IMR-90 (cell line): ENCODE results near the gene CENPT. TPM values are rescaled to one million over a fixed set of nuclear protein-coding genes. Genes with fewer than 3 reads are reported as not detected.

Experiments used
- ATAC-seq: fragments of 200-7000 bp; cut with Tn5 transposase; 2 replicates; pipeline ENCODE4 v1.9.1; 2020; ENCODE audit warnings: low read depth, mild to moderate bottlenecking, moderate library complexity
- BruUV-seq: library from RNA; stranded (reverse); fragments of 400-500 nt; replicated peaks from 2 replicates; lab custom pipeline; 2021; lab: Mats Ljungman, UMichigan
- CTCF ChIA-PET: fragments of 300-600 bp; formaldehyde crosslinking; extraction: SDS; loops from one replicate; lab custom pipeline; 2021; ENCODE audit warnings: antibody characterized with exemption; lab: Yijun Ruan, JAX
- POLR2A ChIA-PET: fragments of 300-600 bp; sonication (Branson Sonifier 250); formaldehyde crosslinking; loops from one replicate; lab custom pipeline; 2022; ENCODE audit warnings: antibody characterized with exemption; ENCODE audit not compliant: unreplicated experiment; lab: Charles Lee
- DNase-seq: peaks from one replicate; pipeline ENCODE4 v3.0.0; 2013
- H2AFZ ChIP-seq: replicated peaks from 2 replicates; pipeline ENCODE3; 2013; ENCODE audit warnings: low read length, mild to moderate bottlenecking; ENCODE audit not compliant: poor library complexity
- H2AK5ac ChIP-seq: 2 replicates; pipeline ENCODE4 v1.6.1; 2013; ENCODE audit warnings: low read depth, low read length, inconsistent platforms
- H2AK9ac ChIP-seq: replicated peaks from 2 replicates; pipeline ENCODE3; 2013; ENCODE audit warnings: mild to moderate bottlenecking, low read depth, low read length, moderate library complexity; ENCODE audit not compliant: poor library complexity
- H2BK120ac ChIP-seq: 2 replicates; pipeline ENCODE4 v1.6.1; 2013; ENCODE audit warnings: low read depth, low read length, inconsistent platforms
- H2BK15ac ChIP-seq: 3 replicates; pipeline ENCODE4 v1.6.1; 2013; ENCODE audit warnings: low read depth, low read length, inconsistent platforms
- H2BK20ac ChIP-seq: 2 replicates; pipeline ENCODE4 v1.6.1; 2013; ENCODE audit warnings: low read depth, mild to moderate bottlenecking, inconsistent platforms, low read length, moderate library complexity
- H2BK5ac ChIP-seq: 2 replicates; pipeline ENCODE4 v1.6.1; 2013; ENCODE audit warnings: mild to moderate bottlenecking, low read depth, low read length, inconsistent platforms; ENCODE audit not compliant: poor library complexity, severe bottlenecking
- H3K14ac ChIP-seq: replicated peaks from 2 replicates; pipeline ENCODE4 v1.6.1; 2013; ENCODE audit warnings: low read depth, low read length, inconsistent platforms
- H3K18ac ChIP-seq: 2 replicates; pipeline ENCODE4 v1.6.1; 2013; ENCODE audit warnings: low read depth, low read length, control low read depth
- H3K23ac ChIP-seq: 2 replicates; pipeline ENCODE4 v1.6.1; 2013; ENCODE audit warnings: low read depth, low read length, inconsistent platforms
- H3K27ac ChIP-seq: 2 replicates; pipeline ENCODE4 v1.5.1; 2013; ENCODE audit warnings: mild to moderate bottlenecking, control low read depth, low read length; ENCODE audit not compliant: insufficient read depth
- H3K27me3 ChIP-seq: 2 replicates; pipeline ENCODE4 v1.6.1; 2013; ENCODE audit warnings: low read length; ENCODE audit not compliant: control insufficient read depth, insufficient read depth
- H3K36me3 ChIP-seq: 2 replicates; pipeline ENCODE4 v1.6.1; 2013; ENCODE audit warnings: low read length, mixed read lengths; ENCODE audit not compliant: control insufficient read depth, insufficient read depth
- H3K4ac ChIP-seq: 2 replicates; pipeline ENCODE4 v1.6.1; 2013; ENCODE audit warnings: low read depth, low read length, inconsistent platforms
- H3K4me1 ChIP-seq: 2 replicates; pipeline ENCODE4 v1.6.1; 2013; ENCODE audit warnings: low read length, mixed read lengths; ENCODE audit not compliant: control insufficient read depth, insufficient read depth
- H3K4me2 ChIP-seq: 2 replicates; pipeline ENCODE4 v1.6.1; 2013; ENCODE audit warnings: low read depth, mild to moderate bottlenecking, control low read depth, low read length, moderate library complexity
- H3K4me3 ChIP-seq: 2 replicates; pipeline ENCODE4 v1.5.1; 2013; ENCODE audit warnings: low read depth, mild to moderate bottlenecking, control low read depth, low read length, moderate library complexity; ENCODE audit not compliant: insufficient read depth
- H3K56ac ChIP-seq: 2 replicates; pipeline ENCODE4 v1.6.1; 2013; ENCODE audit warnings: low read length, inconsistent platforms; ENCODE audit not compliant: insufficient read depth; ENCODE audit errors: extremely low read depth
- H3K79me1 ChIP-seq, 2 experiments: 2 replicates each; pipeline ENCODE4 v1.6.1; 2013; ENCODE audit warnings: low read length in 2 of 2, inconsistent platforms in 1 of 2, low read depth in 1 of 2
- H3K9ac ChIP-seq: 2 replicates; pipeline ENCODE4 v1.6.1; 2013; ENCODE audit warnings: low read depth, low read length, control low read depth
- H3K9me1 ChIP-seq: 2 replicates; pipeline ENCODE4 v1.6.1; 2013; ENCODE audit warnings: low read length, inconsistent platforms; ENCODE audit not compliant: insufficient read depth
- H3K9me3 ChIP-seq: 2 replicates; pipeline ENCODE4 v1.6.1; 2013; ENCODE audit warnings: low read length; ENCODE audit not compliant: control insufficient read depth, insufficient read depth
- H4K20me1 ChIP-seq: 2 replicates; pipeline ENCODE4 v1.6.1; 2013; ENCODE audit warnings: low read length, inconsistent platforms; ENCODE audit not compliant: insufficient read depth
- H4K5ac ChIP-seq: 2 replicates; pipeline ENCODE4 v1.6.1; 2013; ENCODE audit warnings: mild to moderate bottlenecking, low read depth, low read length, control low read depth
- H4K8ac ChIP-seq, 2 experiments: 2 replicates each; pipeline ENCODE4 v1.6.1; 2013; ENCODE audit warnings: low read depth in 2 of 2, low read length in 2 of 2, control low read depth in 1 of 2, inconsistent platforms in 1 of 2
- H4K91ac ChIP-seq: 2 replicates; pipeline ENCODE4 v1.6.1; 2013; ENCODE audit warnings: low read depth, low read length, inconsistent platforms; ENCODE audit not compliant: insufficient read depth
- CHD1 ChIP-seq: IDR thresholded peaks from 2 replicates; pipeline ENCODE4 v1.6.1; 2012; ENCODE audit warnings: low read depth, low read length, improper control_type of control experiment
- CTCF ChIP-seq: conservative IDR thresholded peaks from 2 replicates; pipeline ENCODE4 v1.5.1; 2012; ENCODE audit warnings: mild to moderate bottlenecking, low read depth, low read length, improper control_type of control experiment
- FOS ChIP-seq: fragments of 150-350 bp; IDR thresholded peaks from 2 replicates; pipeline ENCODE4 v1.6.1; 2016; ENCODE audit warnings: low read depth, low read length
- MAFK ChIP-seq: IDR thresholded peaks from 2 replicates; pipeline ENCODE4 v1.6.1; 2012; ENCODE audit warnings: low read depth, low read length, improper control_type of control experiment
- MAZ ChIP-seq: IDR thresholded peaks from 2 replicates; pipeline ENCODE4 v1.6.1; 2012; ENCODE audit warnings: low read depth, mild to moderate bottlenecking, low read length, improper control_type of control experiment, moderate library complexity, borderline replicate concordance
- MXI1 ChIP-seq: IDR thresholded peaks from 2 replicates; pipeline ENCODE4 v1.6.1; 2012; ENCODE audit warnings: low read depth, mild to moderate bottlenecking, low read length, moderate library complexity, borderline replicate concordance
- POLR2A ChIP-seq: IDR thresholded peaks from 2 replicates; pipeline ENCODE4 v1.6.1; 2012; ENCODE audit warnings: mild to moderate bottlenecking, low read depth, low read length
- RAD21 ChIP-seq: IDR thresholded peaks from 2 replicates; pipeline ENCODE4 v1.6.1; 2012; ENCODE audit warnings: low read length, improper control_type of control experiment
- RCOR1 ChIP-seq: IDR thresholded peaks from 2 replicates; pipeline ENCODE4 v1.6.1; 2012; ENCODE audit warnings: mild to moderate bottlenecking, low read length, improper control_type of control experiment; ENCODE audit not compliant: insufficient replicate concordance
- SMC3 ChIP-seq: fragments of 150-350 bp; IDR thresholded peaks from 2 replicates; pipeline ENCODE4 v1.6.1; 2016; ENCODE audit warnings: low read depth, mild to moderate bottlenecking, antibody characterized with exemption, low read length, moderate library complexity
- WGBS, 2 experiments: methylation state at CpG; one replicate each; pipeline versions ENCODE4 v1.1.5 to v1.1.7; 2013; ENCODE audit warnings: missing lambda C conversion rate in 2 of 2; ENCODE audit not compliant: insufficient read length in 1 of 2; ENCODE audit errors: extremely low coverage in 2 of 2; 5-methylcytosine and 5-hydroxymethylcytosine counted together
- dilution Hi-C: fragments of 300-500 bp; cut with HindIII; formaldehyde crosslinking; loops from one replicate; pipeline ENCODE4 v1.14.3; 2018; ENCODE audit warnings: low sequenced_read_pairs; ENCODE audit not compliant: unreplicated experiment
- in situ Hi-C: fragments of 300-500 bp; cut with MboI; formaldehyde crosslinking; loops from 3 replicates; pipeline ENCODE4 v1.14.3; 2019; ENCODE audit warnings: low sequenced_read_pairs, inconsistent platforms, mixed read lengths
- intact Hi-C: fragments of 100-400 bp; cut with micrococcal nuclease; formaldehyde crosslinking; loops from 2 replicates; pipeline ENCODE4 v1.10.0; 2022
- polyA plus RNA-seq, 3 experiments: library from polyadenylated mRNA; depleted of rRNA; stranded (reverse); fragments of >200 nt; gene quantifications; 2 replicates each; pipeline ENCODE4 v1.2.3, GENCODE V29; 2012; ENCODE audit warnings: low replicate concordance in 1 of 3
- total RNA-seq: library from RNA; depleted of rRNA; stranded (reverse); fragments of >200 nt; gene quantifications from 2 replicates; pipeline ENCODE4 v1.2.3, GENCODE V29; 2012

The CENPT gene
- total and polyA plus RNA-seq, 2 of the 4 experiments (the other 2 are of a cell fraction) = 33.3 to 83.1 TPM

GRCh38 chr16:67865318-67865717, 17.8 kb upstream of the CENPT start:
- no TSS peak for BruUV-seq
- H4K20me1 ChIP-seq = peaks cover 59% of the 10 kb centered on the region
- H2BK120ac ChIP-seq = no peak overlapping the region
- H3K23ac ChIP-seq = no peak overlapping the region
- no peak overlapping the region for H4K91ac ChIP-seq
- no peak overlapping the region for H3K4me2 ChIP-seq
- H2BK5ac ChIP-seq = no peak overlapping the region
- WGBS, 2 experiments = no CpG with 5 or more reads among the region's 2 CpGs
- H3K14ac ChIP-seq = no peak overlapping the region
- no peak overlapping the region for H3K18ac ChIP-seq
- H3K27ac ChIP-seq = no peak overlapping the region
- H2BK20ac ChIP-seq = no peak overlapping the region
- H2BK15ac ChIP-seq = no peak overlapping the region
- no peaks in the 10 kb centered on the region for H3K9me3 ChIP-seq
- ChIA-PET POLR2A (interaction anchor here (0.6 kb wide), 1 partner anchor 59 kb away, joined by 3 read pairs; the partner anchor contains the start of genes RANBP10 and TSNAXIP1), CTCF (interaction anchor here (1.4 kb wide), 1 partner anchor 49 kb away, joined by 5 read pairs; no protein-coding TSS in a partner anchor)
- H2AK5ac ChIP-seq = no peak overlapping the region
- in situ Hi-C loops = no loop called here
- H3K4me1 ChIP-seq = peaks cover 20% of the 10 kb centered on the region
- no peak overlapping the region for H2AFZ ChIP-seq
- ATAC-seq (peak; percentile 33; the same call in 1 of the 2 replicates), DNase-seq (peak; percentile 26)
- no peak overlapping the region for H4K5ac ChIP-seq
- H3K27me3 ChIP-seq = no peaks in the 10 kb centered on the region
- TF ChIP-seq MAFK (no peak), CHD1 (no peak), MAZ (no peak), RCOR1 (no peak), FOS (no peak), RAD21 (peak; percentile 55), SMC3 (peak; percentile 52; the same call in 1 of the 2 replicates), CTCF (peak; percentile 50), MXI1 (peak; percentile 89), POLR2A (no peak)
- peaks cover 39% of the 10 kb centered on the region for H3K36me3 ChIP-seq
- H3K56ac ChIP-seq = no peak overlapping the region
- dilution Hi-C loops = no loop called here
- H3K4me3 ChIP-seq = no peak overlapping the region
- intact Hi-C loops = loop anchor here (2.0 kb wide), 1 partner anchor 49 kb away; no protein-coding TSS in a partner anchor
- peaks cover 62 to 74% of the 10 kb centered on the region in 2 experiments for H3K79me1 ChIP-seq
- no peak overlapping the region for H3K9ac ChIP-seq
- H3K4ac ChIP-seq = no peak overlapping the region
- no peak overlapping the region for H2AK9ac ChIP-seq
- peaks cover 46% of the 10 kb centered on the region for H3K9me1 ChIP-seq
- no peak overlapping the region for H4K8ac ChIP-seq
